ENCODE results near the gene NKX2-4. TPM values are rescaled to one million over a fixed set of nuclear protein-coding genes. Genes with fewer than 3 reads are reported as not detected.

Gene NKX2-4
- polyA plus RNA-seq, 1 experiment, result not detected

GRCh38 chr20:21388566-21388965, 8.8 kb downstream of the NKX2-4 start:
- Histone ChIP-seq H3K36me3 (ENCODE audit: control insufficient read depth, insufficient read depth, low read length) (peaks cover 3% of the 10 kb centered on the region; the same call in 1 of the 2 replicates), H3K4me3 (ENCODE audit: low read depth, low read length) (no peak overlapping the region), H3K27me3 (ENCODE audit: control insufficient read depth, insufficient read depth, low read length) (peaks cover 10% of the 10 kb centered on the region)
- ChIA-PET POLR2A (no interaction called here), CTCF (interaction anchor here (0.8 kb wide), 1 partner anchor 13 kb away, joined by 3 read pairs; no protein-coding TSS in a partner anchor)
- no peak for DNase-seq (ENCODE audit: low read depth)
- no peak for TF ChIP-seq CTCF (IDR thresholded peaks at IDR 0.05; ENCODE audit: insufficient read depth, low read depth, low read length)

- no peak overlapping the region for H3K4me3 ChIP-seq (ENCODE audit: low read depth, low read length)
- ChIA-PET CTCF (no interaction called here), POLR2A (no interaction called here)
- peaks cover 3% of the 10 kb centered on the region; the same call in 1 of the 2 replicates for H3K36me3 ChIP-seq (ENCODE audit: control insufficient read depth, insufficient read depth, low read length)
- H3K27me3 ChIP-seq (ENCODE audit: control insufficient read depth, insufficient read depth, low read length), result peaks cover 4% of the 10 kb centered on the region
- DNase-seq (ENCODE audit: low read depth), result no peak
- TF ChIP-seq CTCF (IDR thresholded peaks at IDR 0.05; ENCODE audit: insufficient read depth, low read depth, low read length), result no peak
These were observed 9.8 kb downstream of the NKX2-4 start for GRCh38 chr20:21387528-21387927.

- ChIA-PET CTCF (interaction anchor here (0.9 kb wide), 1 partner anchor 150 kb away, joined by 3 read pairs; no protein-coding TSS in a partner anchor), POLR2A (no interaction called here)
- Histone ChIP-seq H3K27me3 (ENCODE audit: control insufficient read depth, insufficient read depth, low read length) (no peaks in the 10 kb centered on the region), H3K4me3 (ENCODE audit: low read depth, low read length) (no peak overlapping the region), H3K36me3 (ENCODE audit: control insufficient read depth, insufficient read depth, low read length) (peaks cover 3% of the 10 kb centered on the region; the same call in 1 of the 2 replicates)
- no peak for TF ChIP-seq CTCF (IDR thresholded peaks at IDR 0.05; ENCODE audit: insufficient read depth, low read depth, low read length)
- DNase-seq (ENCODE audit: low read depth), result no peak
These were observed 11.2 kb downstream of the NKX2-4 start for GRCh38 chr20:21386111-21386510.

GRCh38 chr20:21384308-21384892, 12.9 kb downstream of the NKX2-4 start:
- no peak for TF ChIP-seq CTCF (IDR thresholded peaks at IDR 0.05; ENCODE audit: insufficient read depth, low read depth, low read length)
- Histone ChIP-seq H3K27me3 (ENCODE audit: control insufficient read depth, insufficient read depth, low read length) (no peaks in the 10 kb centered on the region), H3K4me3 (ENCODE audit: low read depth, low read length) (no peak overlapping the region), H3K36me3 (ENCODE audit: control insufficient read depth, insufficient read depth, low read length) (peaks cover 3% of the 10 kb centered on the region; the same call in 1 of the 2 replicates)
- no peak for DNase-seq (ENCODE audit: low read depth)
- ChIA-PET CTCF (no interaction called here), POLR2A (no interaction called here)

GRCh38 chr20:21381619-21382018, 15.7 kb downstream of the NKX2-4 start:
- ChIA-PET CTCF (interaction anchor here (0.6 kb wide), 1 partner anchor 122 kb away, joined by 3 read pairs; no protein-coding TSS in a partner anchor), POLR2A (no interaction called here)
- no peaks in the 10 kb centered on the region; the same call in 1 of the 2 replicates for H3K36me3 ChIP-seq (ENCODE audit: control insufficient read depth, insufficient read depth, low read length)
- DNase-seq (ENCODE audit: low read depth), result no peak
- H3K4me3 ChIP-seq (ENCODE audit: low read depth, low read length), result no peak overlapping the region
- no peak for TF ChIP-seq CTCF (IDR thresholded peaks at IDR 0.05; ENCODE audit: insufficient read depth, low read depth, low read length)
- H3K27me3 ChIP-seq (ENCODE audit: control insufficient read depth, insufficient read depth, low read length), result no peaks in the 10 kb centered on the region
